Right atrium auricular region (tissue), 2 donors: Measurements from ENCODE around the gene YPEL4. TPM values are rescaled to one million over a fixed set of nuclear protein-coding genes. Genes with fewer than 3 reads are reported as not detected.
"Not testable (repeated sequence)": the region's sequence is repeated elsewhere in the genome, so short reads cannot be mapped to it uniquely, and the experiment has no call there.

Experiments
- DNase-seq: peaks from one replicate; pipeline ENCODE4 v3.0.0-alpha.2; 2019; ENCODE audit warnings: low spot score
- H3K27ac ChIP-seq, 2 donors: fragments of 200-600 bp; sonication (generic); 1 replicate in 1 of 2; 2 replicates in 1 of 2; pipeline ENCODE4 v1.5.1; 2016 to 2019
- H3K27me3 ChIP-seq, 2 donors: fragments of 200-600 bp; sonication (generic); one replicate each; pipeline versions ENCODE4 v1.5.1 to v1.6.0; 2017 to 2019
- H3K36me3 ChIP-seq: fragments of 200-600 bp; sonication (generic); one replicate; pipeline ENCODE4 v1.5.1; 2016
- H3K4me1 ChIP-seq, 2 donors: fragments of 200-600 bp; sonication (generic); one replicate each; pipeline versions ENCODE4 v1.5.1 to v1.6.0; 2017 to 2019
- H3K4me3 ChIP-seq, 2 donors: fragments of 200-600 bp; sonication (generic); 1 replicate in 1 of 2; 2 replicates in 1 of 2; pipeline ENCODE4 v1.5.1; 2017 to 2019; ENCODE audit warnings: mild to moderate bottlenecking in 1 of 2, moderate library complexity in 1 of 2
- H3K9me3 ChIP-seq, 2 donors: fragments of 200-600 bp; sonication (generic); one replicate each; pipeline ENCODE4 v1.5.1; 2019
- CTCF ChIP-seq, 2 donors: fragments of 200-600 bp; sonication (generic); IDR thresholded peaks; one replicate each; pipeline ENCODE4 v1.5.1; 2019; ENCODE audit warnings: antibody characterized with exemption in 2 of 2
- total RNA-seq, 2 donors: library from RNA; depleted of rRNA; stranded (reverse); fragments of >200 nt; gene quantifications; one replicate each; pipeline ENCODE4 v1.1.0, GENCODE V29; 2016

Gene YPEL4
- under 1 TPM; 0.55 to 0.63 TPM for total RNA-seq

- peaks cover 0 to 51% of the 10 kb centered on the region in 2 donors for H3K4me1 ChIP-seq
- peaks cover 9 to 32% of the 10 kb centered on the region in 2 donors for H3K27me3 ChIP-seq
- no peak for TF ChIP-seq CTCF (IDR thresholded peaks at IDR 0.05)
- DNase-seq, result no peak
- no peaks in the 10 kb centered on the region for H3K36me3 ChIP-seq
- peak within 1 kb of the TSS in 1 of 2 donors; percentile 32 for H3K27ac ChIP-seq
- H3K4me3 ChIP-seq, result peak within 1 kb of the TSS; percentile 29 to 48
- H3K9me3 ChIP-seq, result no peaks in the 10 kb centered on the region
Observed at GRCh38 chr11:57649826-57650738, at the start of gene YPEL4. TSS of gene YPEL4 (minus strand) at chr11:57649912. CDS start at chr11:57647107, 2,805 bp downstream.

GRCh38 chr11:57698843-57699365 is 49.2 kb upstream of the YPEL4 start:
- no peak for TF ChIP-seq CTCF (IDR thresholded peaks at IDR 0.05)
- Histone ChIP-seq H3K36me3 (peaks cover 83% of the 10 kb centered on the region), H3K27me3 (no peaks in the 10 kb centered on the region), H3K27ac (no peak overlapping the region), H3K9me3 (no peaks in the 10 kb centered on the region), H3K4me1 (no peaks in the 10 kb centered on the region), H3K4me3 (no peak overlapping the region)
- DNase-seq, result no peak

GRCh38 chr11:57690474-57690873 is 40.8 kb upstream of the YPEL4 start:
- not testable (repeated sequence) for H3K9me3 ChIP-seq, DNase-seq, H3K4me3 ChIP-seq, H3K27ac ChIP-seq, H3K27me3 ChIP-seq, H3K4me1 ChIP-seq
- H3K36me3 ChIP-seq, result peaks cover 96% of the 10 kb centered on the region

- Histone ChIP-seq H3K9me3 (no peaks in the 10 kb centered on the region), H3K36me3 (peaks cover 37% of the 10 kb centered on the region), H3K27me3 (no peaks in the 10 kb centered on the region), H3K4me1 (peaks cover 0 to 17% of the 10 kb centered on the region in 2 donors), H3K27ac (no peak overlapping the region), H3K4me3 (no peak overlapping the region)
- DNase-seq, result no peak
- TF ChIP-seq CTCF (IDR thresholded peaks at IDR 0.05), result no peak
Observed at GRCh38 chr11:57681168-57681567, 31.5 kb upstream of the YPEL4 start.

- no peak for TF ChIP-seq CTCF (IDR thresholded peaks at IDR 0.05)
- no peaks in the 10 kb centered on the region for H3K27me3 ChIP-seq
- no peak for DNase-seq
- H3K9me3 ChIP-seq, result no peaks in the 10 kb centered on the region
- no peak overlapping the region for H3K4me3 ChIP-seq
- H3K4me1 ChIP-seq, result peaks cover 0 to 17% of the 10 kb centered on the region in 2 donors
- peaks cover 30% of the 10 kb centered on the region for H3K36me3 ChIP-seq
- H3K27ac ChIP-seq, result no peak overlapping the region
Observed at GRCh38 chr11:57680552-57680874, 30.8 kb upstream of the YPEL4 start.

- no peak for TF ChIP-seq CTCF (IDR thresholded peaks at IDR 0.05)
- Histone ChIP-seq H3K36me3 (peaks cover 25% of the 10 kb centered on the region), H3K4me1 (peaks cover 0 to 17% of the 10 kb centered on the region in 2 donors)
Observed at GRCh38 chr11:57679396-57679795, 29.7 kb upstream of the YPEL4 start.

More at GRCh38 chr11:57679396-57679795, 29.7 kb upstream of the YPEL4 start:
- no peaks in the 10 kb centered on the region for H3K27me3 ChIP-seq
- H3K27ac ChIP-seq, result no peak overlapping the region
- no peak for DNase-seq
- H3K9me3 ChIP-seq, result no peaks in the 10 kb centered on the region
- no peak overlapping the region for H3K4me3 ChIP-seq
